H9 (cell line): ENCODE data around the gene ZDHHC13. TPM values are rescaled to one million over a fixed set of nuclear protein-coding genes. Genes with fewer than 3 reads are reported as not detected.

Source experiments
- DNase-seq: peaks from one replicate; pipeline ENCODE4 v3.0.0-alpha.2; 2017
- H2AFZ ChIP-seq: one replicate; pipeline ENCODE4 v1.6.1; 2013; ENCODE audit warnings: mild to moderate bottlenecking, low read length, control low read depth, moderate library complexity
- H2AK5ac ChIP-seq: 2 replicates; pipeline ENCODE4 v1.6.1; 2013; ENCODE audit warnings: low read length, control low read depth, mixed read lengths; ENCODE audit not compliant: insufficient read length
- H2BK120ac ChIP-seq: one replicate; pipeline ENCODE4 v1.6.1; 2013; ENCODE audit warnings: low read depth, mild to moderate bottlenecking, low read length, control low read depth, inconsistent platforms; ENCODE audit not compliant: poor library complexity, severe bottlenecking
- H2BK12ac ChIP-seq: 2 replicates; pipeline ENCODE4 v1.6.1; 2013; ENCODE audit warnings: low read length, control low read depth, mixed read lengths, low read depth; ENCODE audit not compliant: insufficient read length
- H2BK15ac ChIP-seq: 2 replicates; pipeline ENCODE4 v1.6.1; 2013; ENCODE audit warnings: low read depth, low read length, control low read depth
- H2BK20ac ChIP-seq: one replicate; pipeline ENCODE4 v1.6.1; 2013; ENCODE audit warnings: low read depth, mild to moderate bottlenecking, low read length, control low read depth, inconsistent platforms; ENCODE audit not compliant: poor library complexity, severe bottlenecking
- H2BK5ac ChIP-seq: 2 replicates; pipeline ENCODE4 v1.6.1; 2013; ENCODE audit warnings: low read length, control low read depth, mixed read lengths; ENCODE audit not compliant: insufficient read length
- H3K14ac ChIP-seq: 2 replicates; pipeline ENCODE4 v1.6.1; 2013; ENCODE audit warnings: low read length, control low read depth; ENCODE audit not compliant: insufficient read depth
- H3K18ac ChIP-seq: 2 replicates; pipeline ENCODE4 v1.6.1; 2013; ENCODE audit warnings: low read depth, mild to moderate bottlenecking, mixed read lengths, low read length, control low read depth; ENCODE audit not compliant: insufficient read length
- H3K23ac ChIP-seq: 2 replicates; pipeline ENCODE4 v1.6.1; 2013; ENCODE audit warnings: low read length, control low read depth, mixed read lengths, low read depth; ENCODE audit not compliant: insufficient read length
- H3K23me2 ChIP-seq: 2 replicates; pipeline ENCODE4 v1.6.1; 2013; ENCODE audit warnings: low read depth, mild to moderate bottlenecking, mixed read lengths, low read length, control low read depth; ENCODE audit not compliant: insufficient read length, poor library complexity, severe bottlenecking
- H3K27ac ChIP-seq: 2 replicates; pipeline ENCODE4 v1.5.1; 2013; ENCODE audit warnings: low read length, control low read depth, mixed read lengths, low read depth; ENCODE audit not compliant: insufficient read length
- H3K27me3 ChIP-seq: 2 replicates; pipeline ENCODE4 v1.6.1; 2013; ENCODE audit warnings: low read length, control low read depth, inconsistent platforms; ENCODE audit not compliant: insufficient read depth
- H3K4ac ChIP-seq: 2 replicates; pipeline ENCODE4 v1.6.1; 2013; ENCODE audit warnings: low read depth, mild to moderate bottlenecking, control low read depth, inconsistent platforms, low read length, moderate library complexity
- H3K4me1 ChIP-seq: 2 replicates; pipeline ENCODE4 v1.6.1; 2013; ENCODE audit warnings: low read length, control low read depth, inconsistent platforms; ENCODE audit not compliant: insufficient read depth
- H3K4me2 ChIP-seq: 2 replicates; pipeline ENCODE4 v1.6.1; 2013; ENCODE audit warnings: low read length, control low read depth, mixed read lengths; ENCODE audit not compliant: insufficient read length, insufficient read depth
- H3K56ac ChIP-seq: 2 replicates; pipeline ENCODE4 v1.6.1; 2013; ENCODE audit warnings: low read depth, mild to moderate bottlenecking, mixed read lengths, low read length, control low read depth; ENCODE audit not compliant: insufficient read length
- H3K79me1 ChIP-seq: 2 replicates; pipeline ENCODE4 v1.6.1; 2013; ENCODE audit warnings: low read depth, mild to moderate bottlenecking, moderate library complexity, low read length, control low read depth, inconsistent platforms; ENCODE audit not compliant: insufficient read depth, poor library complexity, severe bottlenecking
- H3K79me2 ChIP-seq: 2 replicates; pipeline ENCODE4 v1.6.1; 2013; ENCODE audit warnings: low read length, control low read depth, inconsistent platforms; ENCODE audit not compliant: insufficient read depth
- H3K9ac ChIP-seq: 2 replicates; pipeline ENCODE4 v1.6.1; 2013; ENCODE audit warnings: low read length, control low read depth, mixed read lengths; ENCODE audit not compliant: insufficient read length; ENCODE audit errors: extremely low read depth
- H3K9me3 ChIP-seq: one replicate; pipeline ENCODE4 v1.6.1; 2013; ENCODE audit warnings: low read depth, low read length, inconsistent platforms; ENCODE audit not compliant: control insufficient read depth
- H3T11ph ChIP-seq: one replicate; pipeline ENCODE4 v1.6.1; 2013; ENCODE audit warnings: mild to moderate bottlenecking, low read length, control low read depth, inconsistent platforms
- H4K20me1 ChIP-seq: one replicate; pipeline ENCODE4 v1.6.1; 2013; ENCODE audit not compliant: control insufficient read depth, insufficient read length, insufficient read depth
- H4K5ac ChIP-seq: 2 replicates; pipeline ENCODE4 v1.6.1; 2013; ENCODE audit warnings: low read depth, mild to moderate bottlenecking, mixed read lengths, low read length, control low read depth; ENCODE audit not compliant: insufficient read length
- H4K8ac ChIP-seq: replicated peaks from 2 replicates; pipeline ENCODE4 v1.6.1; 2013; ENCODE audit warnings: low read length, control low read depth, mixed read lengths, low read depth; ENCODE audit not compliant: insufficient read length
- H4K91ac ChIP-seq: 2 replicates; pipeline ENCODE4 v1.6.1; 2013; ENCODE audit warnings: low read depth, mild to moderate bottlenecking, moderate library complexity, mixed read lengths, low read length, control low read depth; ENCODE audit not compliant: insufficient read length
- H3K27ac Mint-ChIP-seq, 3 experiments: 2 replicates in 2 of 3; 3 replicates in 1 of 3; pipeline ENCODE4 v1.8.0; 2020 to 2021; ENCODE audit warnings: mixed read lengths in 3 of 3, mild to moderate bottlenecking in 1 of 3, moderate library complexity in 1 of 3
- H3K27me3 Mint-ChIP-seq: 2 replicates; pipeline ENCODE4 v1.8.0; 2021; ENCODE audit warnings: low read depth, mild to moderate bottlenecking, moderate library complexity, mixed read lengths
- H3K36me3 Mint-ChIP-seq, 3 experiments: 2 replicates in 2 of 3; 3 replicates in 1 of 3; pipeline ENCODE4 v1.8.0; 2020 to 2021; ENCODE audit warnings: low read depth in 3 of 3, mixed read lengths in 3 of 3; ENCODE audit not compliant: insufficient read depth in 1 of 3
- H3K4me1 Mint-ChIP-seq, 2 experiments: 2 replicates each; pipeline ENCODE4 v1.8.0; 2020; ENCODE audit warnings: mixed read lengths in 2 of 2
- H3K4me3 Mint-ChIP-seq, 2 experiments: 2 replicates in 1 of 2; 3 replicates in 1 of 2; pipeline ENCODE4 v1.8.0; 2020 to 2021; ENCODE audit warnings: mild to moderate bottlenecking in 2 of 2, mixed read lengths in 2 of 2, moderate library complexity in 1 of 2
- H3K9me3 Mint-ChIP-seq, 2 experiments: 2 replicates in 1 of 2; 3 replicates in 1 of 2; pipeline ENCODE4 v1.8.0; 2020; ENCODE audit warnings: mild to moderate bottlenecking in 2 of 2, mixed read lengths in 2 of 2, moderate library complexity in 1 of 2
- WGBS: extraction: QIAGEN DNeasy Blood & Tissue Kit; methylation state at CpG from one replicate; pipeline ENCODE4 v1.1.7; 2013; ENCODE audit warnings: missing lambda C conversion rate, low lambda C conversion rate, mixed read lengths; ENCODE audit not compliant: insufficient read length; ENCODE audit errors: extremely low coverage; 5-methylcytosine and 5-hydroxymethylcytosine counted together
- total RNA-seq: library from RNA; stranded (reverse); gene quantifications from 2 replicates; pipeline ENCODE4 v1.2.1, GENCODE V29; 2021
- TF ChIP-seq, protein P1 (sequence below): fragments of 200-600 bp; sonication (generic); conservative IDR thresholded peaks from 3 replicates; pipeline ENCODE4 v1.8.0; 2021; ENCODE audit warnings: antibody characterized with exemption, mild to moderate bottlenecking

Gene ZDHHC13
- total RNA-seq, 1 experiment from 2014 or later, result 20.9 TPM

DNA sequence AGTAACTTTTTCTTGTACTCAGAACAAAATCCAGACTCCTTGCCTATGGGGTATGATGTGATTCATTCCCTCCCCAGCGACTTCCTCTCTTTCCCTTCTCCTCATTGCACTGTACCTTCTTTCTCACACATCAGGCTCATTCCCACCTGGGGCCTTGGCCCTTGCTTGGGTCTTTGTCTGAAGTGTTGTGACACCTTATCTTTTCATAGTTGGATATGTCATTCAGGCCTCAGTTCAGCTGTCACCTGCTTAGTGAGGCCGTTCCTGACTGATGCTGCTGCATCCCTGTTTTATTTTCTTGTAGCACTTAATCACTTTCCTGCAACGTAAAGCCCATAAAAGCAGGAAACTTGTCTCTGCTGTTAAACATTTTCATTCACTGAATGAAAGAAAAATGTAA, 39.9 kb downstream of the ZDHHC13 start:
- Histone ChIP-seq H2AFZ (no peak overlapping the region), H3K9ac (no peak overlapping the region), H3K23ac (no peak overlapping the region), H2AK5ac (no peak overlapping the region), H3K4me2 (no peak overlapping the region), H3K27me3 (no peaks in the 10 kb centered on the region), H2BK120ac (no peak overlapping the region), H3K4me1 (no peaks in the 10 kb centered on the region), H3K79me2 (no peaks in the 10 kb centered on the region), H2BK20ac (no peak overlapping the region), H3K27ac (no peak overlapping the region), H3K14ac (no peak overlapping the region), H4K91ac (no peak overlapping the region), H4K5ac (no peak overlapping the region), H2BK15ac (no peak overlapping the region), H3K18ac (no peak overlapping the region), H3K23me2 (no peaks in the 10 kb centered on the region), H3K9me3 (no peaks in the 10 kb centered on the region), H2BK5ac (no peak overlapping the region), H2BK12ac (no peak overlapping the region), H3K56ac (no peak overlapping the region), H3K4ac (no peak overlapping the region), H3T11ph (no peak overlapping the region), H3K79me1 (no peaks in the 10 kb centered on the region), H4K20me1 (no peaks in the 10 kb centered on the region), H4K8ac (no peak overlapping the region)
- TF ChIP-seq, protein P1, sequence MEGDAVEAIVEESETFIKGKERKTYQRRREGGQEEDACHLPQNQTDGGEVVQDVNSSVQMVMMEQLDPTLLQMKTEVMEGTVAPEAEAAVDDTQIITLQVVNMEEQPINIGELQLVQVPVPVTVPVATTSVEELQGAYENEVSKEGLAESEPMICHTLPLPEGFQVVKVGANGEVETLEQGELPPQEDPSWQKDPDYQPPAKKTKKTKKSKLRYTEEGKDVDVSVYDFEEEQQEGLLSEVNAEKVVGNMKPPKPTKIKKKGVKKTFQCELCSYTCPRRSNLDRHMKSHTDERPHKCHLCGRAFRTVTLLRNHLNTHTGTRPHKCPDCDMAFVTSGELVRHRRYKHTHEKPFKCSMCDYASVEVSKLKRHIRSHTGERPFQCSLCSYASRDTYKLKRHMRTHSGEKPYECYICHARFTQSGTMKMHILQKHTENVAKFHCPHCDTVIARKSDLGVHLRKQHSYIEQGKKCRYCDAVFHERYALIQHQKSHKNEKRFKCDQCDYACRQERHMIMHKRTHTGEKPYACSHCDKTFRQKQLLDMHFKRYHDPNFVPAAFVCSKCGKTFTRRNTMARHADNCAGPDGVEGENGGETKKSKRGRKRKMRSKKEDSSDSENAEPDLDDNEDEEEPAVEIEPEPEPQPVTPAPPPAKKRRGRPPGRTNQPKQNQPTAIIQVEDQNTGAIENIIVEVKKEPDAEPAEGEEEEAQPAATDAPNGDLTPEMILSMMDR, result no peak
- no CpG with 5 or more reads among the region's 3 CpGs for WGBS
- Mint-ChIP-seq H3K36me3 (peaks cover 7 to 49% (median 17%) of the 10 kb centered on the region in 3 experiments; a peak in 5 of 7 replicates), H3K4me1 (no peaks in the 10 kb centered on the region), H3K27me3 (no peaks in the 10 kb centered on the region), H3K4me3 (no peak overlapping the region), H3K27ac (no peak overlapping the region), H3K9me3 (no peaks in the 10 kb centered on the region)
- DNase-seq, result no peak
